ENCODE measurements around the gene UBALD2.
"Not testable (repeated sequence)": the region's sequence is repeated elsewhere in the genome, so short reads cannot be mapped to it uniquely, and the experiment has no call there.

UBALD2 gene

DNA sequence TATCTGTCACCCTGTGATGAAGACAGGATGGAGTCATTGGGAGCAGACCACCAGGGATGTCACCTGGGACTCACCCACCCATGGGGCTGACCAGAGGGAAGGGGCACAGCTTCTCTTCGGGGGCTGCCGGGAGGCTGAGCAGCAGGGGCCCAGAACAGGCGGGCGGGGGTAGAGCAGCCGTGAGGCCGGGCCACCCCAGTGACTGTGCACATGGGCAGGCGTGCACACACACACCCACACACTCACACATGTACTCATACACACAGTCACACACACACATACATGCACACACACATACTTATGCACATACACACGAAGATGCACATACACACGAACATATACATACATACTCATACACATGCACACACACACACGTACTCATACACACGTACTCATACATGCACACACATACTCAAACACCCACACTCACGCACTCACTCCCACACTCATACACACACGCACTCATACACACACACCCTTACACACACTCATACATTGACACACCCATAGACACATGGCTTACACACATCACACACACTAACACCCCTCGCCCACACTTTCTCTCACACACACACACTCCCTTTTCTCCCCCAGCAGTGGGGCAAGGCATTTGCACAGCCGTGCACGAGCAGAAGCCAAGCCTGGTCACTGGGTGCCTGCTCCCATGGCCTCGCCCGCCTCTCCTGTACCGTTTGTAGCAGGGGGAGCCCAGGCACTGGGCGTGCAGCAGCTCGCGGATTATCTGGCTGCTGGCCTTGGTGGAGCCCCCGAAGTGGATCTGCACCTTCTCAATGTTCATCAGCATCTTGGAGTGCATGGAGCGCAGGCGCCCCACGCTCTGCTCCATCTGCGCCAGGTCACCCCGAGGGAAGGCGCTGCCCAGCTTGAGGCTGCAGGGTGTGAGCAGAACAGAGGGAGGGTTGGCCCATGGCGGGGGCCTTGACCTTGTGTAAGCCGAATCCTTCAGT lies 12.4 kb downstream of the UBALD2 start:
- DNase-seq (ENCODE audit: low read depth in 2 of 3, low spot score in 1 of 3) = no peak

DNA sequence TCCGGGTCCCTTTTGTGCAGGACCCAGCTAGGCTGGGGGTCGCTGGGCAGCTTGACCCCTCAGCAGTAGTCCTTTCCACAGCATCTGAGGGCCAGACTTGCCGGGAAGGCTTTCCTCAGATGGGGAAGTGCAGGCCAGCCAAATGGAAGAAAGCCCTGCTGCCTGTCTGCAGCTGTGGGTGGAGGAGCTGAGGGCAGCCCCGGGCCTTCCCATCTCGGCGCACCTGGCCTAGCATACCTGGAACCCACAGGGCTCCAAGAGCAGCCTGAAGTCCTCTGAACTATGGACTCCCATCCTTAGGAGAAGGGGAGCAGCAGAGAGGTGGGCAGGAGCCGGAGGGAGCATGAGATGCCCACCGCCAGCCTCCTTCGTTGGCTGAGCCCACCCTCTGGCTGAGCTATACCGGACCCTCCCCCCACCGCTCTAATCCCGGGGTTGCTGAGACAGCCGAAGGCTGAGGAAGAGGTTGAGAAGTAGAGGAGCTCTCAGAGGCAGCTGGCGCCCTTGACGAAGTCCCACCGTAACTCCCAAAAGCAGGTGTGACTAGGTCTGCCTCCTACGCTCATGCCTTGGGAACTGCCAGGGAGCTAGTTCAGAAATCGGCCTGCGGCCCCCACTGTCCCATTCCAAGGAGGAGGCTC lies 13.2 kb downstream of the UBALD2 start:
- DNase-seq (ENCODE audit: low read depth in 2 of 3, low spot score in 1 of 3) = no peak

DNA sequence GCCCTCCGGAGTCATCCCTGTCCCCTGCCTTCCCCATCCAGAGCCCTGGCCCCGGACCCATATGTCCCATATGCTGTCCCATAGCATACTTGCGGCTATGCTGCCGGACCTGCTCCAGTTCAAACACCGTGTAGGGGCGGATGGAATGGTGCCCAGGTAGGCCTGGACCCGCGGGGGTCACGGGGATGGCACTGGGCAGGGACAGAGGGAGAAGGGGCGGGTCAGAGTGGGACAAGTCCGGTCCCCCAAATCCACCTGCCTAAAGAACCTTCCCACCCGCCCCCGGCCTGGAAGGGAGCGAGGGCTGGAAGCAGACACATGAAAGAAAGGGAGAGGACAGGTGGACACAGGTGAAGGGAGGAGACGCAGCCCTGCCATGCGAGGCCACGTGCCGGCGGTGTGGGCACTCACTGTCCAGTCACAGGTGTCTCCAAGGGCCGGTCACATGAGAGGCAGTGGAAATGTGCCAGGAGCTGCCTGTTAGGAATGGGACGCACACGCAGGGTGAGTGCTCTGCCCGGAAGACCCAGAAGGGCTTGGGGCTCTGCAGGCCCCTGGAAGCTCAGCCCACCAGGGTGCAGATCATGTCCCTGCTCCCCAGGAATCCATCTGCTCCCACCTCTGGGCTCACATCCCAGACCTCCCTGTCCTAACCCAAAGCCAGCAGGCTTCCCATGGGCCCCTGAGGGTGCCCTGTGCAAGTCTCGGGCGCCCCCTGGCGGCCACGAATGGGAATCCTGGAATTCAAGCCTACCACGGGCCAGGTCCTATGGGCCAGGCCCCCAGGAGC lies 14.0 kb downstream of the UBALD2 start:
- peak; percentile 76 to 83 (median 83) for DNase-seq (ENCODE audit: low read depth in 2 of 3, low spot score in 1 of 3)

DNA sequence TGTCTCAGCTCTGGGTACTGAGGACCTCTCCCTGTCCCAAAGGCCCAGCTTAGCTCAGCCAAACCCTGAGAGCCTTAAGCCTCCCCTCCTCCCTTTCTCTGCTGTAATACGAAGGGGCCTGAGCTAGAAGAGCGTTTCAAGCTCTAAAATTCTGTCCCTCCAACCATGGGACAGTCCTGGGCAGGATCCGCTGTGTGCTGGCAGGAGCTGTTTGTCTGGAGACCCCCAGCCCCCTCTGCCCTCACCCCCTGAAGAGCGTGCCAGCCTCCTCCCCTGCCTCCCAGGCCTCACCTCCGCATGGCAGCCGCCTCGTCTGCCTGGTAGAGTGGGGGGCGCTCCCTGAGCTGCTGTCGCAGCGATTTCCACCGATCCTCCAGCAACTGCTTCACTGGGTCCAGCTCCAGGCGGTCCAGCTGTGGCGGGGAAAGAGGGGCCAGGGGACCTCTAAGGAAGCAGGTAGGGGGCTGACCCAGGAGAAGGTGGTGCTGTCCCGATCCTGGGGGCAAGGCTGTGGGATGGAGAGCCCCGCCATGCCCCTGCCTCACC lies 14.7 kb downstream of the UBALD2 start:
- no peak for DNase-seq (ENCODE audit: low read depth in 2 of 3, low spot score in 1 of 3)

DNA sequence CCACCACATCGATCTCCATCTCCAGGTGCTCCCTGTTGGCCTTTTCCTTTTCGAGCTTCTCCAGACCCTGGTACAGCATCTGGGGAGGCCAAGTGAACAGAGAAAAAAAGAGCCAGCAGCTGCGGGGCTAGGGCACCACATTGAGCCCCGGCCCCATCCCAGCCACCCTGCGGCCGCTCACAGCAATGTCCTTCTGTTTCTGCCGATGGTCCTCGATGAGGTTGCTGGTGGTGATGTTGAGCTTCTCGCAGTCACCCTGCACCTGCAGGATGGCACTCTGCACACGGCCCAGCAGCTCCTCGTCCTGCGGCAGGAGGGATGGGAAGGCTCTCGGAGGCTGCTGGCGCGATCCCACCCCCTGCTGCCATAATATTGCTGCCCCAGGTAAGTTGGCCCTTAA lies 15.5 kb downstream of the UBALD2 start:
- no peak for DNase-seq (ENCODE audit: low read depth in 2 of 3, low spot score in 1 of 3)

DNA sequence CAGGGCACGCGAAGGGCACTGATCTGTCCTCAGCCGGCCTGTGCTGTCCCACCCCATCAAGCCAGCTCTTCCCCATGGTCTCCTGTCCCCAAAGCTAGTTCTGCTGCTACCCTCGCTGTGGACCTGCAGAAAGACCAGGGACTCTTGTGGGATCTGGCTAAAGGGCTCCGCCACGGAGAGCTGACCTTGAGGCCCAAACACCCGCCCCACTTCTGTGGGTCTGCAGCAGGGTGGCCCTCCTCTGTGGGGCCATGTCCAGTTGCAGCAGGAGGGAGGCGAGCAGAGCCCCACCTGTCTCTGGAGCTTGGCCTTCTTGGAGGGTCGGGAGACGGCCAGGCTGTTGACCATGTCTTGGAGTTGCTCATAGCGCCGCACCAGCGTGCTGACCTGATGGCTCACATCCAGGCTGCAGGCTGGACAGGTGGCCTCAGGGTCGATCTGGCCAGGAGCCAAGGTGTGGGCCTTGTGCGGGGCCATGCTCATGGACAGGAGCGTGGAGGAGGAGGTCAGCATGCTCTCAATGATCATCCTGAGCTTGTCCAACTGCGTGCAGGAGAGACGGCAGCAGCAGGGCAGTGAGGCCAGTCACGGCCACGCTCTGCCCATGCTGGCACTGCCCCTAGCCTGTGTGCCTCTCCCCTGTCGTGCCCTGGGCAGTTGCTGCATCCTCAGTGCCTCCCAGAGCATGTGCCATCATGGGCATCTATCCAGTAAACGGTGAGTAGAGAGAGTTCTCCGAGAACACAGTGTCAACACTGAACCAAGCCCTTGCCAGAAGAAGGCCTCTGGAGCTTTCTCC lies 16.6 kb downstream of the UBALD2 start:
- no peak for DNase-seq (ENCODE audit: low read depth in 2 of 3, low spot score in 1 of 3)

- DNase-seq (ENCODE audit: low read depth in 2 of 3, low spot score in 1 of 3) = no peak
These were observed 27.4 kb downstream of the UBALD2 start for GRCh38 chr17:76292567-76292966.

GRCh38 chr17:76293106-76293505 lies 28.0 kb downstream of the UBALD2 start:
- DNase-seq (ENCODE audit: low read depth in 2 of 3, low spot score in 1 of 3) = no peak

- no peak for DNase-seq (ENCODE audit: low read depth in 2 of 3, low spot score in 1 of 3)
These were observed 31.0 kb downstream of the UBALD2 start for GRCh38 chr17:76296186-76296585.

GRCh38 chr17:76296889-76297288 lies 31.7 kb downstream of the UBALD2 start:
- DNase-seq (ENCODE audit: low read depth in 2 of 3, low spot score in 1 of 3) = no peak

GRCh38 chr17:76297436-76297835 lies 32.3 kb downstream of the UBALD2 start:
- no peak for DNase-seq (ENCODE audit: low read depth in 2 of 3, low spot score in 1 of 3)

- DNase-seq (ENCODE audit: low read depth in 2 of 3, low spot score in 1 of 3) = no peak
These were observed 39.3 kb downstream of the UBALD2 start for GRCh38 chr17:76304226-76305134.

DNA sequence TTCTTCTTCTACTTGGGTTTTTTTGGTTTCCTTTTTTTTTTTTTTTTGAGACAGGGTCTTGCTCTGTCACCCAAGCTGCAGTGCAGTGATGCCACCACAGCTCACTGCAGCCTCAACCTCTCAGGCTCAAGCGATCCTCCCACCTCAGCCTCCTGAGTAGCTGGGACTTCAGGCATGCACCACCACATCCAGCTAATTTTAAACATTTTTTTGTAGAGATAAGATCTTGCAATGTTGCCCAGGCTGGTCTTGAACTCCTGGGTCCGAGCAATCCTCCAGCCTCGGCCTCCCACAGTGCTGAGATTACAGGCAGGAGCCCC lies 39.9 kb downstream of the UBALD2 start:
- DNase-seq (ENCODE audit: low read depth in 2 of 3, low spot score in 1 of 3) = not testable (repeated sequence)

DNA sequence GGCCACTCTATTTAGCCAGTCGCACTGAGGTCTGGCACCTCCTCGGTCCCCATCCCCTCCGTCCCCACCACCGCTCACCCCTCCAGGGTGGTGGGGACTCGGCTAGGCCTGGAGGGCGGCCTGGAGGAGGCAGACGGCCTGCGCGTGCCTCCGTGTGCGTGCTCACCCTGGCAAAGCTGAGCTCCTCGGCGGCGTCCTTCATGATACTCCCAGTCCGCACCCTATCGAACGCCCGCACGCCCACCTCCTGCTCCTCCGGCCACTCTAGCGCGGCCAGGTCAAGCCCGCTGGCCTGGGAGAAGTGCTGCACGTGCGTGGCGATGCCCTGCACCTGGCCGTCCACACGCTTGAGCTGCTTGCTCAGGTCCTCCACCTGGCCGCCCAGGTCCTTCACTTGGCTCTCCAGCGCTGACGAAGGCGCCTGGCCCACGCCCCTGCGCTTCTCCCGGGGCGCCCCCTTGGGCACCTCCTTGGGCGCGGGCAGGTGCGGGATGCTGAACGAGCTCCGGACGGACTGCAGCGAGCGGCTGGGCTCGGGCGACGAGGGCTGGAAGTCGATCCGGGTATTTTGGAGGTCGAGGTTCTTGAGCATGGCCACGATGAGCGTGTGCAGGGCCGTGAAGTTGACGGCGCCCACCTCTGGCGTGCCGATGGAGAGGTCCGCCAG lies 42.3 kb downstream of the UBALD2 start:
- no peak for DNase-seq (ENCODE audit: low read depth in 2 of 3, low spot score in 1 of 3)

DNA sequence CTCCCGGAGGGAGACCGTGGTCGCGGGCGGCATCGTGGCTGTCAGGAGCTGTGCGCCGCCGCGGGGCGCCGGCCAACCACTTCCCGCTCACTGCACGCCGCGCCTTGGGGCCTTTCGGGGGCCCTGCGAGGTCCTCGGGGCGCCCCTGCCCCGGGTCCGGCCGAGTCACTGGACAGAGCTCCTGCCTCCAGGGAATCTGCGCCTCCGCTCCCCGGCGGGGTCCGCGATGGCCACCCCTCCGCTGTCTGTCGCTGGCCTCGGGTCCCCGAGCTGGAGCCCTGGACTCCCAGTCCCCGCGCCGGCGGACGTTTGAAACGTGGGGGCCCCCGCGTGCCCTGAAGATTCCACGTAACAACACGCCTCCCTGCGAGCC lies 42.8 kb downstream of the UBALD2 start, which contains the start of gene QRICH2:
Gene QRICH2, minus strand, starts transcription at position 311 of the 373 bp plus-strand sequence. Its CDS starts 278 bp downstream, at position 33.
- no peak for DNase-seq (ENCODE audit: low read depth in 2 of 3, low spot score in 1 of 3)

DNA sequence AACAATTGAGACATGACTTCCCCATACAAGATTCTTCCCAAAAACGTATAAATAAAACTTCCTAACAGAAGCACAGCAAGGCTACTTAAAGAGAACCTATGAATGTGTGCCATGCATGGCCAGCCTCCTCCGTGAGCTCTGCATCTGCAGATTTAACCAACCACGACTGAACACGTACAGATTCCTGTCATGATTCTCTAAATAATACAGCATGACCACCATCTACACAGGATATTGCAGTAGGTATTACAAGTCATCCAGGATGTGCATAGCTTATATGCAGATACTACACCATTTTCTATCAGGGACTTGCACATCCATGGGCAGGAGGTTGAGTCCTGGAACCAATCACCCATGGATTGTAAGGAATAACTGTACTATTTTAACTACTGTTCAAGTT lies 44.3 kb downstream of the UBALD2 start:
- no peak for DNase-seq (ENCODE audit: low read depth in 2 of 3, low spot score in 1 of 3)

GRCh38 chr17:76312735-76313134 lies 47.6 kb downstream of the UBALD2 start:
- no peak for DNase-seq (ENCODE audit: low read depth in 2 of 3, low spot score in 1 of 3)

DNA sequence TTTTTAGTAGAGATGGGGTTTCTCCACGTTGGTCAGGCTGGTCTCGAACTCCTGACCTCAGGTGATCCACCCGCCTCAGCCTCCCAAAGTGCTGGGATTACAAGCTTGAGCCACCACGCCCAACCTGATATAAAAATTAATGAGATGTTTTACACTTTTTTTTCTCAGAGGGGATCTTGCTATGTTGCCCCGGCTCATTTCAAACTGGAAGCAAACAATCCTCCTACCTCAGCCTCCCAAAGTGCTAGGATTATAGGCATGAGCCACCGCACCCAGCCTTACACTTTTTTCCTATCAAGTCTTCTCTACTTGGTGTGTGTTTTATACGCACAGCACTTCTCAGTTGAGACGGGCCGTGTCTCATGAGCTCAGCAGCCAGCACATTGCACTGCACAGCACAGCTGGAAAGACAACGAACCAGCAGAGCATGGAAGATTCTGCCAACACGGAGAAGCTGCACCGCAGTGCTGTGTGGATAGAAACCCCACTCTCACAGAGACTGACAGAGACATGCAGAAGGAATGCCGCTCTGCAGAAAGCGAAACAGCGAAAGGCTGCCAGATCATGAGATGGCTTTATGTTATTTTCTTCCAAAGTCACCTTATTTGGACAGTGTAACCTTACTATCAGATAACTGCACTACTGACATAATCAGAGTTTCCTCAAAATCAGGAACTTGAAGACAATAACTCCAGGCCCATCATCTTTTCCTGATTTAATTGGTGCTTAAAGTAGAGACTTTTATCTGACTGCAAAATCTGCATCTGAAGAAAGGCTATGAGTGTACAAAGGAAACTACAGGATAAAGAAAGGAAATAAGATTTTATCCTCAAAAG lies 49.5 kb downstream of the UBALD2 start:
- DNase-seq (ENCODE audit: low read depth in 2 of 3, low spot score in 1 of 3) = no peak

Data from stimulated activated CD4-positive, alpha-beta T cell treated with anti-CD3 and anti-CD28 coated beads, Interleukin-12 subunit alpha, Interleukin-12 subunit beta, amount 100 ng/mL, for 48 hours (primary cell).